Measurements from ENCODE around the gene CHML.

DNA sequence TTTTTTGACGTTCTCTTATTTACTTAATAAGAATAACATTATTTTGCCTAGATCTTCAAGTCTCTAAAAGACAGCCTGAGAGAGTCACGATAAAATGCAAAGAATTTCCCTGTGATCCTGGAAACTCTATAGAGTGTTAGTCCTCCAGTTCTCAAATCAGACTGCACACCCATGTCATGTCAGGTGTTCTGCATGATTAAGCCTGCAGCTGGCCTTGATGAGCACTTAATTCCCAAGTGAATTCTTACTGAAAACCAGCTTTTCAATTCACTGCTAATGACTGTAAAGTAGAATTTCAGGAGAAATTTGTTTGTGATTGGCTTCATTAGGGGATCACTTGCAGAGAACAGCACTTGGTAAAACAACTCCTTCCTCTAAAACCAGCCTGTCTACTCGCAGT, 41.9 kb downstream of the CHML start:
- TF ChIP-seq EZH2 (IDR thresholded peaks at IDR 0.05; ENCODE audit: borderline replicate concordance, control insufficient read depth, low read depth, low read length): no peak
- no peak for TF ChIP-seq ZNF384 (IDR thresholded peaks at IDR 0.05; ENCODE audit: borderline replicate concordance, low read depth, low read length)
- TF ChIP-seq HDAC2 (IDR thresholded peaks at IDR 0.05): no peak

All from GM12878 (cell line).